Epithelial cell of esophagus (primary cell): ENCODE results near the gene ACP4.

ENCODE experiments used
- DNase-seq: peaks from one replicate; pipeline ENCODE4 v3.0.0; 2010; ENCODE audit warnings: low read depth
- H3K4me3 ChIP-seq: 2 replicates; pipeline ENCODE4 v1.5.1; 2011; ENCODE audit warnings: mild to moderate bottlenecking, low read length, control low read depth
- CTCF ChIP-seq: IDR thresholded peaks from 2 replicates; pipeline ENCODE4 v1.5.1; 2011; ENCODE audit warnings: low read depth, mild to moderate bottlenecking, low read length, control low read depth, inconsistent platforms; ENCODE audit not compliant: insufficient read depth; ENCODE audit errors: missing control alignments

The ACP4 gene

GRCh38 chr19:50796128-50796633 is 6.0 kb downstream of the ACP4 start:
- no peak for DNase-seq
- H3K4me3 ChIP-seq, result no peak overlapping the region
- no peak for TF ChIP-seq CTCF

GRCh38 chr19:50796634-50797428 is 6.6 kb downstream of the ACP4 start:
- H3K4me3 ChIP-seq, result no peak overlapping the region
- no peak for DNase-seq
- no peak for TF ChIP-seq CTCF

- DNase-seq, result no peak
- no peak for TF ChIP-seq CTCF
- no peak overlapping the region for H3K4me3 ChIP-seq
Measured at GRCh38 chr19:50797429-50797780, 7.2 kb downstream of the ACP4 start.

- no peak for DNase-seq
- no peak overlapping the region for H3K4me3 ChIP-seq
- no peak for TF ChIP-seq CTCF
Measured at GRCh38 chr19:50797781-50798658, 7.8 kb downstream of the ACP4 start.

- H3K4me3 ChIP-seq, result no peak overlapping the region
- DNase-seq, result no peak
- TF ChIP-seq CTCF, result no peak
Measured at GRCh38 chr19:50798659-50799546, 8.7 kb downstream of the ACP4 start.

- H3K4me3 ChIP-seq, result no peak overlapping the region
- TF ChIP-seq CTCF, result no peak
- DNase-seq, result no peak
Measured at GRCh38 chr19:50799547-50799851, 9.3 kb downstream of the ACP4 start.
